ENCODE data around the gene PPP1R26.

The PPP1R26 gene

DNA sequence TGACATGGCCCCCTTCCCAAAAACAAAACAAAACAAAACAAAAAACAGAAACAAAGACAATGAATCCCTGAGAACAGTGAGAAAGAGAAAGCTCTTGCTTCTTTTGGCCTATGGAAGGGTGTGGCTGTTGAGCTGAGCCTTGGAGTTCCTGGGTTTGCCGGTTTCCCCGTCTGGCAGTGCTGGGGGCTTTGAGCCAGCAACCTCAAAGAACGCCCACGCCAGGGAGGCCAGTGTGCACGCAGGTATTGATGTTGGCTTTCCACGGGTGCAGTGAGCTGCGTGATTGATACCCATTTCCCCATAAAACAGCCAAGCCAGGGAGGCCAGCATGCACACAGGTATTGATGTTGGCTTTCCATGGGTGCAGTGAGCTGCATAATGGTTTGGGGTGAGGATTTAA, 33.3 kb downstream of the PPP1R26 start:
- no peak for TF ChIP-seq POLR2AphosphoS5 (IDR thresholded peaks at IDR 0.05; ENCODE audit: low read depth, low read length)
- TF ChIP-seq, protein P1, sequence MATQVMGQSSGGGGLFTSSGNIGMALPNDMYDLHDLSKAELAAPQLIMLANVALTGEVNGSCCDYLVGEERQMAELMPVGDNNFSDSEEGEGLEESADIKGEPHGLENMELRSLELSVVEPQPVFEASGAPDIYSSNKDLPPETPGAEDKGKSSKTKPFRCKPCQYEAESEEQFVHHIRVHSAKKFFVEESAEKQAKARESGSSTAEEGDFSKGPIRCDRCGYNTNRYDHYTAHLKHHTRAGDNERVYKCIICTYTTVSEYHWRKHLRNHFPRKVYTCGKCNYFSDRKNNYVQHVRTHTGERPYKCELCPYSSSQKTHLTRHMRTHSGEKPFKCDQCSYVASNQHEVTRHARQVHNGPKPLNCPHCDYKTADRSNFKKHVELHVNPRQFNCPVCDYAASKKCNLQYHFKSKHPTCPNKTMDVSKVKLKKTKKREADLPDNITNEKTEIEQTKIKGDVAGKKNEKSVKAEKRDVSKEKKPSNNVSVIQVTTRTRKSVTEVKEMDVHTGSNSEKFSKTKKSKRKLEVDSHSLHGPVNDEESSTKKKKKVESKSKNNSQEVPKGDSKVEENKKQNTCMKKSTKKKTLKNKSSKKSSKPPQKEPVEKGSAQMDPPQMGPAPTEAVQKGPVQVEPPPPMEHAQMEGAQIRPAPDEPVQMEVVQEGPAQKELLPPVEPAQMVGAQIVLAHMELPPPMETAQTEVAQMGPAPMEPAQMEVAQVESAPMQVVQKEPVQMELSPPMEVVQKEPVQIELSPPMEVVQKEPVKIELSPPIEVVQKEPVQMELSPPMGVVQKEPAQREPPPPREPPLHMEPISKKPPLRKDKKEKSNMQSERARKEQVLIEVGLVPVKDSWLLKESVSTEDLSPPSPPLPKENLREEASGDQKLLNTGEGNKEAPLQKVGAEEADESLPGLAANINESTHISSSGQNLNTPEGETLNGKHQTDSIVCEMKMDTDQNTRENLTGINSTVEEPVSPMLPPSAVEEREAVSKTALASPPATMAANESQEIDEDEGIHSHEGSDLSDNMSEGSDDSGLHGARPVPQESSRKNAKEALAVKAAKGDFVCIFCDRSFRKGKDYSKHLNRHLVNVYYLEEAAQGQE (IDR thresholded peaks at IDR 0.05; ENCODE audit: insufficient read depth in 1 of 2, low read depth in 2 of 2, low read length in 2 of 2): no peak
- TF ChIP-seq SIN3A (IDR thresholded peaks at IDR 0.05; ENCODE audit: borderline replicate concordance, insufficient read depth, low read length): no peak
- TF ChIP-seq TAF1 (IDR thresholded peaks at IDR 0.05; ENCODE audit: borderline replicate concordance, insufficient read depth, low read length): no peak
- no peak for TF ChIP-seq FOXP2 (optimal IDR thresholded peaks at IDR 0.05; ENCODE audit: borderline replicate concordance, extremely low read depth, extremely low read length, insufficient read depth)

DNA sequence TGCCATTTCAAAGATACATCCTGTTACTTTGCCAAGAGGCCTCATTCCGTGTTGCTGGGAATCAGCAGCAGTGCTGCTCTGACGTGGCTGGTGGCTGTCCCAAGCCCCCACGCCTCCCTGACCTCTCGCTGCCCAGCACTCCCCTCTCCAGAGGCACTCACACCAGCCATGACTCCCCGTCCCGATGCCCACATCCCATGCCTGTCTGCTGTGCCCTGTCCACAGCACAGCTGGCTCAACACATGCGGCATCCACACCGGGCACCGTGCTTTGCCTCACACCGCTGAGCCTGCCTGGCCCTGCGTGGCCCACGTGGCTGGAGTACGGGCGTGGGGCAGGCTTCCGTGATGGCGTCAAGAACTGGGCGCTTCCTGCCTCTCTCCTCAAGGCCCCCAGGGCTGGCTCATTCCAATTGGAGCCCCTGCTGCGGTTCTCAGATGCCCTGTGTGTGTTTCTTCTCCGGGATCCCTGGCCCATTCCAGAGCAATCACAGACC, 33.8 kb downstream of the PPP1R26 start:
- TF ChIP-seq TAF1 (IDR thresholded peaks at IDR 0.05; ENCODE audit: borderline replicate concordance, insufficient read depth, low read length) (no peak), SIN3A (IDR thresholded peaks at IDR 0.05; ENCODE audit: borderline replicate concordance, insufficient read depth, low read length) (no peak), POLR2AphosphoS5 (IDR thresholded peaks at IDR 0.05; ENCODE audit: low read depth, low read length) (no peak), FOXP2 (optimal IDR thresholded peaks at IDR 0.05; ENCODE audit: borderline replicate concordance, extremely low read depth, extremely low read length, insufficient read depth) (no peak)
- TF ChIP-seq, protein P1 (IDR thresholded peaks at IDR 0.05; ENCODE audit: insufficient read depth in 1 of 2, low read depth in 2 of 2, low read length in 2 of 2): no peak

DNA sequence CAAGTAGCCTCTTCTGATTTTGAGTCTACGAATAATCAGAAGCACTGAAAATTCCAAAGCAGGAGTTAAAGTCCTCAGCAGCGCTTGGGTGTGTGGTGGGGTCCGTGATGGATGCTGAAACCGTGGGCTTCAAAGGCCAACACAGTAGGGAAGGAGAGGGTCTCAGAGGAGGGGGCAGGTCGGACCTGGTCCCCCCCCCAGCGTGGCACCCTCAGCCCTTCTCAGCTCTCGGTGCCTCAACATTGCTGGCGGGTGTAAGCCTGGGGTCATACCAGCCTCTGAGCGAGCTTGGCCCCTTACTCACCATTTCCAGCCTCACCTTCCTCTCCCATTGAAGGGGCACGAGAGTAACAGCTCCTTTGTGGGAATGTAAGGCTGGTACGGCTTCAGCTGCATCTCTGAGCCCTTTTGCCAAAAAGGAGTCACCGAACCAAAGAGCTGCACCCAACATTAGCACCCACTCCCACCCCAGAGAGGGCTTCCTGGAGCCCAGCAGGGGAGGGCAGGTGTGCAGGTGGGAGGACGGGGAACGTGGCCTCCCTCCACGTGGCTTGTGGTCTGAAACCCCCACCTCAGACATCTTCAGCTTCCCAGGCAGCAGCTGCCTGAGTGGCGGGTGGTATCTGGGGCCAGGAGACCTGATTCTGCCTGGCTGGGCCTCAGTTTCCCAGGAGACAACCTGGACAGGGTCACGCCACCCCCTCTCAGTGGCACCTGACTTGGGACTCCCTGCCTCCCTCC, 34.9 kb downstream of the PPP1R26 start:
- TF ChIP-seq POLR2AphosphoS5 (IDR thresholded peaks at IDR 0.05; ENCODE audit: low read depth, low read length): no peak
- TF ChIP-seq, protein P1 (IDR thresholded peaks at IDR 0.05; ENCODE audit: insufficient read depth in 1 of 2, low read depth in 2 of 2, low read length in 2 of 2): no peak
- no peak for TF ChIP-seq SIN3A (IDR thresholded peaks at IDR 0.05; ENCODE audit: borderline replicate concordance, insufficient read depth, low read length)
- no peak for TF ChIP-seq TAF1 (IDR thresholded peaks at IDR 0.05; ENCODE audit: borderline replicate concordance, insufficient read depth, low read length)
- no peak for TF ChIP-seq FOXP2 (optimal IDR thresholded peaks at IDR 0.05; ENCODE audit: borderline replicate concordance, extremely low read depth, extremely low read length, insufficient read depth)

DNA sequence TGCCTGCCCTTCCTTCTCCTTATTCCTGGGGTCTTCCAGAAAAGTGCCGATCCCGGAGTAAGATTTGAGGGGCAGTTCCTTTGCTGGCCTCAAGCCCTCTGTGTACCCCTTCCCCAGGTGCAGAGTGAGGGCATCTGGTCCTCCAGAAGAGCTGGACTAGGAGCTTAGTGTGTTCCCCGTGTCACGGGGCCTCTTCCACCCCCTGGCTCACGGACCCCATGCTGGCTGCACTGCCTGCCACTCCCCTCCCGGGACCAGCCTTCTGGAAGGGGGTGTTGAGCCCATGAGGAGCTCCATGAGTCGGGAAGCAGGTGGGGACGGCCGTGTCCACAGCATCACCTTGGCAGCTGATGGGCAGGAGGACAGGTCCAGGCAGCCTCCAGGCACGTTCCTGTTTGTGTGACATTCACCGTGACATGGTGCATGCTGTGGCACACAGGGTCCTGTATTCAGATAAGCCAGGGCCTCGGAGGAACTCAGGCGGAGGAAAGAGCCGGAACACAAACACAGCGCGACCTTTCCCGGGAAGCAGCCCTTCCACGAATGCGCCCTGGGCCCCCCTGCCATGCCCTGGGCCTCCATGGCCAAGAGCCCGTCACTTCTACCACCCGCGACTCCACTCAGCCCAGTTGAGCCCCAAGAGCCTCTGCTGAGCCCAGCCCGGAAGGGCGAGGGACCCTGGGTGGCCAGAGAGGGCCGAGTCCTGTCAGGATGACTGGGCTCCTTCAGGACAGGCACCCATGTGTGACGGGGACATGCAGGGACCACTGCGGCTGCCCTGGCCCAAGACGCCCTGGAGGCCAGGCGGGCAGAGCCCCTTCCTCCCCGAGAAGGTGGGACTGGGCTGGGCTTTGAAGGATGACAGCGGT, 35.7 kb downstream of the PPP1R26 start:
- TF ChIP-seq FOXP2 (optimal IDR thresholded peaks at IDR 0.05; ENCODE audit: borderline replicate concordance, extremely low read depth, extremely low read length, insufficient read depth): no peak
- no peak for TF ChIP-seq SIN3A (IDR thresholded peaks at IDR 0.05; ENCODE audit: borderline replicate concordance, insufficient read depth, low read length)
- no peak for TF ChIP-seq TAF1 (IDR thresholded peaks at IDR 0.05; ENCODE audit: borderline replicate concordance, insufficient read depth, low read length)

DNA sequence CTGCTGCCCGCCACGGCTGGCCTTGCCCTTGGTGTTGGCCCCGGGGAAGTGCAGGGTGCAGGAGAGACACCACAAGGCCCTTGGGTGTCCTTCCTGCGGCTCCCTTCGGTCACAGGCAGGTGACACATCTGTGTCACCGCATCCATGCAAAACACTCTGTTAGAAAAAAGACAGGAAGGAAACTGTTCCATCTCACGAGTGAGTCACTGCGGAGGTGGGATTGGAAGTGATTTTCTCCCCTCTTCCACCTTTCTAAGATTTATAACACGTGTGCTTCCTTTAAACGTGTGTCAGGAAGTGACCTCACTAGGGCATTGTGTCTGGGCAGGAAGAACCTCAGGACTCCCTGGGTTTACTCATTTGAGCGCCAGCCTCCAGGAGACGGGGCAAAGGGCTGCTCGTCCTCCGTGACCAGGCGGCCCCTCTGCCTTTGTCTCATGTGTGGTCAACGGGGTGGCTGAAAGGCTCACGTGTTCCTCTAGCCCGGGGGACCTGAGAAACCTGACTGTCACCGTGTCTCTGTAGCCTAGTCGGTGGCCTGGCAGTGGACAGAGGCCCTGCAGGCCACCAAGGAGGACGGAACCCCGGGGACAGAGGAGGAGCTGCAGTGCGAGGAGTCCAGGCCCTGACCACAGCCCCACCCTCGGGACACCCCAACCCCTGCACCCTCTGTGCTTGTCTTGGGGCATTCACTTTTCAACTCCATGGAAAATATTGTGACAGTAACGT, 36.7 kb downstream of the PPP1R26 start:
- TF ChIP-seq FOXP2 (optimal IDR thresholded peaks at IDR 0.05; ENCODE audit: borderline replicate concordance, extremely low read depth, extremely low read length, insufficient read depth) (no peak), TAF1 (IDR thresholded peaks at IDR 0.05; ENCODE audit: borderline replicate concordance, insufficient read depth, low read length) (no peak), SIN3A (IDR thresholded peaks at IDR 0.05; ENCODE audit: borderline replicate concordance, insufficient read depth, low read length) (no peak), POLR2AphosphoS5 (IDR thresholded peaks at IDR 0.05; ENCODE audit: low read depth, low read length) (no peak)
- TF ChIP-seq, protein P1 (IDR thresholded peaks at IDR 0.05; ENCODE audit: insufficient read depth in 1 of 2, low read depth in 2 of 2, low read length in 2 of 2): no peak
